H1 (cell line): Measurements from ENCODE around the gene ITM2B. TPM values are rescaled to one million over a fixed set of nuclear protein-coding genes. Genes with fewer than 3 reads are reported as not detected.

Source experiments
- CTCF ChIA-PET: fragments of 300-600 bp; sonication (Branson Sonifier 250); formaldehyde crosslinking; loops from one replicate; lab custom pipeline; 2021; ENCODE audit not compliant: partially characterized antibody; lab: Charles Lee
- POLR2A ChIA-PET: fragments of 300-600 bp; sonication (Branson Sonifier 250); formaldehyde crosslinking; loops from one replicate; lab custom pipeline; 2021; ENCODE audit warnings: inconsistent platforms; ENCODE audit not compliant: partially characterized antibody; lab: Charles Lee
- DNase-seq, 2 experiments: peaks; one replicate each; pipeline versions ENCODE4 v3.0.0 to v3.0.0-alpha.2; 2010 to 2022; ENCODE audit warnings: low spot score in 2 of 2, low read depth in 1 of 2, mixed read lengths in 1 of 2
- FAIRE-seq: peaks from 2 replicates; lab custom pipeline; 2011; peaks lifted over from hg19 to GRCh38; lab: Jason Lieb, UNC
- H2AFZ ChIP-seq: 2 replicates; pipeline ENCODE4 v1.8.1; 2012; ENCODE audit warnings: low read length, inconsistent platforms
- H2AK5ac ChIP-seq: 2 replicates; pipeline ENCODE4 v1.6.1; 2013; ENCODE audit warnings: low read depth, low read length
- H2BK120ac ChIP-seq: replicated peaks from 2 replicates; pipeline ENCODE3; 2013; ENCODE audit warnings: low read depth, low read length, inconsistent platforms
- H2BK12ac ChIP-seq: 2 replicates; pipeline ENCODE4 v1.6.1; 2013; ENCODE audit warnings: low read depth, low read length
- H2BK15ac ChIP-seq: 2 replicates; pipeline ENCODE4 v1.6.1; 2013; ENCODE audit warnings: low read length
- H2BK20ac ChIP-seq: 2 replicates; pipeline ENCODE4 v1.6.1; 2013; ENCODE audit warnings: low read length
- H2BK5ac ChIP-seq: 2 replicates; pipeline ENCODE4 v1.6.1; 2013; ENCODE audit warnings: low read depth, low read length
- H3K14ac ChIP-seq: 2 replicates; pipeline ENCODE4 v1.6.1; 2013; ENCODE audit warnings: inconsistent platforms; ENCODE audit not compliant: insufficient read length
- H3K18ac ChIP-seq: 2 replicates; pipeline ENCODE4 v1.6.1; 2013; ENCODE audit warnings: low read length; ENCODE audit errors: extremely low read depth
- H3K23ac ChIP-seq: 2 replicates; pipeline ENCODE4 v1.6.1; 2013; ENCODE audit warnings: inconsistent platforms; ENCODE audit not compliant: insufficient read length
- H3K23me2 ChIP-seq: 2 replicates; pipeline ENCODE4 v1.6.1; 2013; ENCODE audit warnings: low read depth, low read length
- H3K27ac ChIP-seq: 2 replicates; pipeline ENCODE4 v1.6.1; 2011; ENCODE audit warnings: low read depth, low read length, inconsistent platforms
- H3K27me3 ChIP-seq, 4 experiments: replicated peaks in 1 of 4; 1 replicate in 1 of 4; 2 replicates in 3 of 4; pipeline versions ENCODE4 v1.6.1 to v1.8.1; 2011 to 2013; ENCODE audit warnings: low read length in 3 of 4, mild to moderate bottlenecking in 3 of 4, inconsistent platforms in 2 of 4, mixed read lengths in 2 of 4, moderate library complexity in 1 of 4; ENCODE audit not compliant: control insufficient read depth in 3 of 4, insufficient read depth in 3 of 4; ENCODE audit errors: extremely low read depth in 1 of 4
- H3K36me3 ChIP-seq, 4 experiments: 2 replicates each; pipeline versions ENCODE4 v1.6.1 to v1.8.1; 2011 to 2013; ENCODE audit warnings: mild to moderate bottlenecking in 4 of 4, low read length in 3 of 4, moderate library complexity in 2 of 4, control low read depth in 1 of 4, inconsistent platforms in 1 of 4; ENCODE audit not compliant: insufficient read depth in 4 of 4, control insufficient read depth in 2 of 4
- H3K4ac ChIP-seq: replicated peaks from 2 replicates; pipeline ENCODE3; 2013; ENCODE audit warnings: low read length, low read depth, mixed read lengths, inconsistent platforms; ENCODE audit not compliant: insufficient read length
- H3K4me1 ChIP-seq, 4 experiments: replicated peaks in 1 of 4; 1 replicate in 1 of 4; 2 replicates in 3 of 4; pipeline versions ENCODE4 v1.6.1 to v1.8.1; 2011 to 2013; ENCODE audit warnings: low read length in 3 of 4, inconsistent platforms in 2 of 4, mixed read lengths in 1 of 4; ENCODE audit not compliant: insufficient read depth in 4 of 4, control insufficient read depth in 3 of 4
- H3K4me2 ChIP-seq, 2 experiments: 2 replicates each; pipeline versions ENCODE4 v1.6.1 to v1.8.1; 2011 to 2013; ENCODE audit warnings: low read depth in 2 of 2, low read length in 2 of 2, control low read depth in 1 of 2, inconsistent platforms in 1 of 2, mild to moderate bottlenecking in 1 of 2; ENCODE audit not compliant: insufficient read depth in 1 of 2
- H3K4me3 ChIP-seq, 4 experiments: fragments of 200-600, 300-600 bp in 1 of 4; sonication (generic), shearing (Covaris generic), sonication (Bioruptor Twin) in 1 of 4; 2 replicates each; pipeline versions ENCODE4 v1.5.1 to v1.8.1; 2011 to 2016; ENCODE audit warnings: low read length in 4 of 4, low read depth in 3 of 4, control low read depth in 2 of 4, inconsistent platforms in 2 of 4, mild to moderate bottlenecking in 2 of 4, mixed read lengths in 1 of 4, moderate library complexity in 1 of 4; ENCODE audit not compliant: insufficient read depth in 2 of 4; ENCODE audit errors: extremely low read depth in 1 of 4
- H3K56ac ChIP-seq: replicated peaks from 2 replicates; pipeline ENCODE3; 2013; ENCODE audit warnings: low read depth, mild to moderate bottlenecking, mixed read lengths, low read length, inconsistent platforms; ENCODE audit not compliant: insufficient read length
- H3K79me1 ChIP-seq: 2 replicates; pipeline ENCODE4 v1.6.1; 2013; ENCODE audit warnings: low read depth, low read length, control low read depth
- H3K79me2 ChIP-seq, 2 experiments: 2 replicates each; pipeline versions ENCODE4 v1.6.1 to v1.8.1; 2012 to 2013; ENCODE audit warnings: low read length in 2 of 2, mild to moderate bottlenecking in 2 of 2, inconsistent platforms in 1 of 2; ENCODE audit not compliant: insufficient read depth in 2 of 2, control insufficient read depth in 1 of 2
- H3K9ac ChIP-seq, 4 experiments: replicated peaks in 1 of 4; 1 replicate in 1 of 4; 2 replicates in 3 of 4; pipeline versions ENCODE4 v1.6.1 to v1.8.1; 2011 to 2013; ENCODE audit warnings: low read depth in 3 of 4, low read length in 3 of 4, control low read depth in 2 of 4, mild to moderate bottlenecking in 2 of 4, moderate library complexity in 2 of 4, inconsistent platforms in 1 of 4; ENCODE audit errors: extremely low read depth in 1 of 4
- H3K9me3 ChIP-seq, 2 experiments: 2 replicates each; pipeline versions ENCODE4 v1.6.1 to v1.8.1; 2012 to 2013; ENCODE audit warnings: mild to moderate bottlenecking in 2 of 2, moderate library complexity in 2 of 2, control low read depth in 1 of 2, inconsistent platforms in 1 of 2, low read depth in 1 of 2, low read length in 1 of 2, mixed read lengths in 1 of 2; ENCODE audit not compliant: insufficient read depth in 2 of 2
- H4K20me1 ChIP-seq, 2 experiments: replicated peaks in 1 of 2; 2 replicates each; pipeline versions ENCODE3 to v1.8.1; 2011 to 2013; ENCODE audit warnings: inconsistent platforms in 2 of 2, low read length in 2 of 2, mild to moderate bottlenecking in 1 of 2; ENCODE audit not compliant: insufficient read depth in 2 of 2, control insufficient read depth in 1 of 2
- H4K5ac ChIP-seq: 2 replicates; pipeline ENCODE4 v1.6.1; 2013; ENCODE audit warnings: low read length, low read depth, mixed read lengths, inconsistent platforms; ENCODE audit not compliant: insufficient read length
- H4K8ac ChIP-seq: 2 replicates; pipeline ENCODE4 v1.8.0; 2013; ENCODE audit warnings: mild to moderate bottlenecking, moderate library complexity, low read length, inconsistent platforms; ENCODE audit not compliant: insufficient read depth; ENCODE audit errors: extremely low read depth
- H4K91ac ChIP-seq: replicated peaks from 2 replicates; pipeline ENCODE3; 2013; ENCODE audit warnings: low read length, mixed read lengths, inconsistent platforms; ENCODE audit not compliant: insufficient read length
- BCL11A ChIP-seq, 2 experiments: IDR thresholded peaks; one replicate each; pipeline ENCODE4 v1.6.1; 2011; ENCODE audit warnings: low read depth in 2 of 2, low read length in 2 of 2, mild to moderate bottlenecking in 2 of 2
- CTBP2 ChIP-seq: IDR thresholded peaks from 2 replicates; pipeline ENCODE4 v1.7.0; 2011; ENCODE audit warnings: borderline replicate concordance, mild to moderate bottlenecking, moderate library complexity, mixed read lengths, low read length; ENCODE audit not compliant: insufficient read depth, insufficient read length
- EGR1 ChIP-seq: IDR thresholded peaks from 2 replicates; pipeline ENCODE4 v1.6.1; 2011; ENCODE audit warnings: low read depth, low read length, borderline replicate concordance
- NANOG ChIP-seq: IDR thresholded peaks from 2 replicates; pipeline ENCODE4 v1.6.1; 2011; ENCODE audit warnings: low read length, low read depth, mild to moderate bottlenecking, inconsistent platforms; ENCODE audit not compliant: insufficient read depth, poor library complexity, severe bottlenecking
- PHF8 ChIP-seq: fragments of 200-600 bp; sonication (generic); conservative IDR thresholded peaks from 2 replicates; pipeline ENCODE4 v1.7.1; 2012; ENCODE audit warnings: low read depth, mild to moderate bottlenecking, inconsistent platforms, low read length, moderate library complexity
- RAD21 ChIP-seq, 2 experiments: IDR thresholded peaks in 1 of 2; conservative IDR thresholded peaks in 1 of 2; 2 replicates each; pipeline ENCODE4 v1.6.1; 2011; ENCODE audit warnings: low read depth in 2 of 2, low read length in 2 of 2, improper control_type of control experiment in 1 of 2, inconsistent platforms in 1 of 2, mild to moderate bottlenecking in 1 of 2, moderate library complexity in 1 of 2
- RXRA ChIP-seq: IDR thresholded peaks from 2 replicates; pipeline ENCODE4 v1.6.1; 2011; ENCODE audit warnings: low read depth, mild to moderate bottlenecking, low read length, moderate library complexity; ENCODE audit not compliant: insufficient read depth
- SIRT6 ChIP-seq: IDR thresholded peaks from one replicate; pipeline ENCODE4 v1.7.1; 2012; ENCODE audit warnings: low read length, inconsistent platforms
- SP4 ChIP-seq: IDR thresholded peaks from 2 replicates; pipeline ENCODE4 v1.6.1; 2012; ENCODE audit warnings: low read length, inconsistent platforms
- USF2 ChIP-seq: IDR thresholded peaks from 2 replicates; pipeline ENCODE4 v1.6.1; 2011; ENCODE audit warnings: low read length, improper control_type of control experiment
- WGBS, 2 experiments: shearing (Covaris generic) in 1 of 2; methylation state at CpG; one replicate each; pipeline versions ENCODE4 v1.1.6 to v1.1.7; 2013 to 2015; ENCODE audit warnings: low lambda C conversion rate in 2 of 2, mixed read lengths in 2 of 2, inconsistent platforms in 1 of 2, low coverage in 1 of 2, missing lambda C conversion rate in 1 of 2; ENCODE audit not compliant: insufficient replicate concordance in 2 of 2, insufficient coverage in 1 of 2, insufficient read length in 1 of 2; ENCODE audit errors: extremely low coverage in 1 of 2, missing lambda C conversion rate in 1 of 2; 5-methylcytosine and 5-hydroxymethylcytosine counted together
- polyA plus RNA-seq, 7 experiments: library from polyadenylated mRNA; depleted of rRNA in 3 of 7; stranded (reverse) in 5 of 7; unstranded in 2 of 7; fragments of >200 nt in 5 of 7; fragments of 200-250 nt in 2 of 7; gene quantifications; 1 replicate in 5 of 7; 2 replicates in 1 of 7; 4 replicates in 1 of 7; pipeline versions ENCODE4 v1.2.1 to v1.2.3, GENCODE V29; 2011 to 2013; ENCODE audit warnings: missing spikeins in 2 of 7, mixed read lengths in 2 of 7
- total RNA-seq: library from RNA; stranded (reverse); fragmentation: NEBNext Ultra II Directional; extraction: Animal tissue kit (Norgen Biotek cat#: 25700); gene quantifications from 2 replicates; pipeline ENCODE4 v1.2.1, GENCODE V29; 2021

The ITM2B gene
- total and polyA plus RNA-seq, 2 of the 8 experiments (the other 6 are each of a cell fraction or from before 2014, with no cell fraction given), result 132 to 184 TPM

- no peak overlapping the region for H2BK5ac ChIP-seq
- H3K23ac ChIP-seq, result no peak overlapping the region
- no peak overlapping the region for H3K4me2 ChIP-seq
- H4K8ac ChIP-seq, result no peak overlapping the region
- H3K18ac ChIP-seq, result no peak overlapping the region
- DNase-seq (no peak), FAIRE-seq (no peak)
- H4K20me1 ChIP-seq, result no peaks in the 10 kb centered on the region
- H3K79me2 ChIP-seq, result no peaks in the 10 kb centered on the region
- no peak overlapping the region for H3K4ac ChIP-seq
- H3K9ac ChIP-seq, result no peak overlapping the region
- H3K4me3 ChIP-seq, result no peak overlapping the region
- H4K91ac ChIP-seq, result no peak overlapping the region
- no peak overlapping the region for H2AFZ ChIP-seq
- no peaks in the 10 kb centered on the region; a peak in 1 of 7 replicates for H3K27me3 ChIP-seq
- no peaks in the 10 kb centered on the region for H3K23me2 ChIP-seq
- no peak overlapping the region for H2BK12ac ChIP-seq
- 98% methylated on average over 3 of the region's 3 CpGs; no CpG with 5 or more reads in 1 of the 2 experiments for WGBS, 2 experiments
- H3K9me3 ChIP-seq, result no peaks in the 10 kb centered on the region
- no peak overlapping the region for H2AK5ac ChIP-seq
- H3K36me3 ChIP-seq, result no peaks in the 10 kb centered on the region
- H2BK15ac ChIP-seq, result no peak overlapping the region
- no peak overlapping the region for H3K27ac ChIP-seq
- H3K79me1 ChIP-seq, result no peaks in the 10 kb centered on the region
- H4K5ac ChIP-seq, result no peak overlapping the region
- POLR2A ChIA-PET, result no interaction called here
- no peak overlapping the region for H3K14ac ChIP-seq
- H3K4me1 ChIP-seq, result no peaks in the 10 kb centered on the region
- no peak overlapping the region for H3K56ac ChIP-seq
- H2BK120ac ChIP-seq, result no peak overlapping the region
- CTCF ChIA-PET, result interaction anchor here (1.0 kb wide), 1 partner anchor 54 kb away, joined by 3 read pairs; no protein-coding TSS in a partner anchor
- H2BK20ac ChIP-seq, result no peak overlapping the region
- TF ChIP-seq SIRT6 (no peak), NANOG (no peak), CTBP2 (no peak), BCL11A (IDR thresholded peaks at IDR 0.05; ENCODE audit: low read depth in 2 of 2, low read length in 2 of 2) (no peak), USF2 (no peak), RXRA (no peak), PHF8 (no peak), EGR1 (no peak), SP4 (no peak), RAD21 (IDR thresholded peaks at IDR 0.05 in 1 of 2, conservative IDR thresholded peaks at IDR 0.05 in 1 of 2; ENCODE audit: low read depth in 2 of 2, low read length in 2 of 2) (no peak)
Measured at GRCh38 chr13:48224701-48225100, 8.3 kb upstream of the ITM2B start.
